Liver (tissue), 3 donors: ENCODE results near the gene ANKRD13D.

Experiments
- CTCF ChIP-seq: fragments of 150-350 bp; IDR thresholded peaks from 2 replicates; pipeline ENCODE4 v1.5.1; 2017; ENCODE audit warnings: improper control_type of control experiment, low read depth, low read length; ENCODE audit not compliant: missing input control
- EGR1 ChIP-seq, 2 donors: IDR thresholded peaks; 2 replicates each; pipeline ENCODE4 v1.6.1; 2016 to 2018; ENCODE audit warnings: antibody characterized with exemption in 2 of 2, low read depth in 2 of 2
- FOXA2 ChIP-seq: IDR thresholded peaks from 2 replicates; pipeline ENCODE4 v1.6.1; 2016; ENCODE audit warnings: antibody characterized with exemption
- JUND ChIP-seq, 2 donors: IDR thresholded peaks; 2 replicates each; pipeline ENCODE4 v1.6.1; 2016; ENCODE audit warnings: antibody characterized with exemption in 2 of 2
- MAX ChIP-seq: IDR thresholded peaks from 2 replicates; pipeline ENCODE4 v1.6.1; 2016; ENCODE audit warnings: antibody characterized with exemption
- RAD21 ChIP-seq, 2 donors: IDR thresholded peaks; 2 replicates each; pipeline ENCODE4 v1.6.1; 2016; ENCODE audit warnings: antibody characterized with exemption in 2 of 2, mild to moderate bottlenecking in 2 of 2
- SP1 ChIP-seq: IDR thresholded peaks from 2 replicates; pipeline ENCODE4 v1.6.1; 2018; ENCODE audit warnings: antibody characterized with exemption, mild to moderate bottlenecking
- TAF1 ChIP-seq: conservative IDR thresholded peaks from 2 replicates; pipeline ENCODE4 v1.6.1; 2016; ENCODE audit warnings: antibody characterized with exemption, mild to moderate bottlenecking
- YY1 ChIP-seq: IDR thresholded peaks from 2 replicates; pipeline ENCODE4 v1.6.1; 2016; ENCODE audit warnings: antibody characterized with exemption, mild to moderate bottlenecking
- ZBTB33 ChIP-seq: IDR thresholded peaks from 2 replicates; pipeline ENCODE4 v1.6.1; 2016; ENCODE audit warnings: antibody characterized with exemption
- TF ChIP-seq, protein P1 (sequence below): IDR thresholded peaks from 2 replicates; pipeline ENCODE4 v1.6.1; 2016; ENCODE audit warnings: antibody characterized with exemption, mild to moderate bottlenecking
- donor health status: healthy.
- donor health status: healthy.

- TF ChIP-seq CTCF (no peak), TAF1 (no peak), RAD21 (IDR thresholded peaks at IDR 0.05) (no peak), JUND (IDR thresholded peaks at IDR 0.05) (no peak), FOXA2 (no peak), YY1 (no peak), ZBTB33 (no peak), MAX (no peak), EGR1 (IDR thresholded peaks at IDR 0.05; ENCODE audit: low read depth in 2 of 2) (no peak), SP1 (no peak)
- TF ChIP-seq, protein P1, sequence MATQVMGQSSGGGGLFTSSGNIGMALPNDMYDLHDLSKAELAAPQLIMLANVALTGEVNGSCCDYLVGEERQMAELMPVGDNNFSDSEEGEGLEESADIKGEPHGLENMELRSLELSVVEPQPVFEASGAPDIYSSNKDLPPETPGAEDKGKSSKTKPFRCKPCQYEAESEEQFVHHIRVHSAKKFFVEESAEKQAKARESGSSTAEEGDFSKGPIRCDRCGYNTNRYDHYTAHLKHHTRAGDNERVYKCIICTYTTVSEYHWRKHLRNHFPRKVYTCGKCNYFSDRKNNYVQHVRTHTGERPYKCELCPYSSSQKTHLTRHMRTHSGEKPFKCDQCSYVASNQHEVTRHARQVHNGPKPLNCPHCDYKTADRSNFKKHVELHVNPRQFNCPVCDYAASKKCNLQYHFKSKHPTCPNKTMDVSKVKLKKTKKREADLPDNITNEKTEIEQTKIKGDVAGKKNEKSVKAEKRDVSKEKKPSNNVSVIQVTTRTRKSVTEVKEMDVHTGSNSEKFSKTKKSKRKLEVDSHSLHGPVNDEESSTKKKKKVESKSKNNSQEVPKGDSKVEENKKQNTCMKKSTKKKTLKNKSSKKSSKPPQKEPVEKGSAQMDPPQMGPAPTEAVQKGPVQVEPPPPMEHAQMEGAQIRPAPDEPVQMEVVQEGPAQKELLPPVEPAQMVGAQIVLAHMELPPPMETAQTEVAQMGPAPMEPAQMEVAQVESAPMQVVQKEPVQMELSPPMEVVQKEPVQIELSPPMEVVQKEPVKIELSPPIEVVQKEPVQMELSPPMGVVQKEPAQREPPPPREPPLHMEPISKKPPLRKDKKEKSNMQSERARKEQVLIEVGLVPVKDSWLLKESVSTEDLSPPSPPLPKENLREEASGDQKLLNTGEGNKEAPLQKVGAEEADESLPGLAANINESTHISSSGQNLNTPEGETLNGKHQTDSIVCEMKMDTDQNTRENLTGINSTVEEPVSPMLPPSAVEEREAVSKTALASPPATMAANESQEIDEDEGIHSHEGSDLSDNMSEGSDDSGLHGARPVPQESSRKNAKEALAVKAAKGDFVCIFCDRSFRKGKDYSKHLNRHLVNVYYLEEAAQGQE: no peak
These were observed 13.5 kb downstream of the ANKRD13D start for GRCh38 chr11:67302571-67303131.
